A673 (cell line): ENCODE measurements around the gene GUCA1A. TPM values are rescaled to one million over a fixed set of nuclear protein-coding genes. Genes with fewer than 3 reads are reported as not detected.
"Not testable (repeated sequence)": the region's sequence is repeated elsewhere in the genome, so short reads cannot be mapped to it uniquely, and the experiment has no call there.

Experiments used
- BruUV-seq: library from RNA; stranded (reverse); fragments of 400-500 nt; replicated peaks from 2 replicates; lab custom pipeline; 2021; lab: Mats Ljungman, UMichigan
- CTCF ChIA-PET: fragments of 300-600 bp; sonication (Branson Sonifier 250); formaldehyde crosslinking; loops from one replicate; lab custom pipeline; 2022; ENCODE audit warnings: antibody characterized with exemption; lab: Charles Lee
- POLR2A ChIA-PET: fragments of 300-600 bp; sonication (Branson Sonifier 250); formaldehyde crosslinking; loops from one replicate; lab custom pipeline; 2022; ENCODE audit warnings: antibody characterized with exemption; ENCODE audit not compliant: low non-redundant PET; lab: Charles Lee
- DNase-seq: peaks from one replicate; pipeline ENCODE4 v3.0.0-alpha.2; 2015; ENCODE audit warnings: low spot score
- H3K27ac ChIP-seq: fragments of 200-600 bp; sonication (generic); 2 replicates; pipeline ENCODE4 v1.5.1; 2016; ENCODE audit warnings: mixed run types, low read depth, mild to moderate bottlenecking, mixed read lengths, antibody characterized with exemption, low read length; ENCODE audit not compliant: poor library complexity, severe bottlenecking
- H3K27me3 ChIP-seq: fragments of 200-600 bp; sonication (generic); replicated peaks from 2 replicates; pipeline ENCODE4 v1.6.1; 2017; ENCODE audit warnings: mixed run types, low read depth, mild to moderate bottlenecking, mixed read lengths, antibody characterized with exemption, low read length; ENCODE audit not compliant: insufficient read depth, poor library complexity
- H3K36me3 ChIP-seq: fragments of 200-600 bp; sonication (generic); 2 replicates; pipeline ENCODE4 v1.6.1; 2016; ENCODE audit warnings: mixed run types, mild to moderate bottlenecking, mixed read lengths, antibody characterized with exemption, low read length; ENCODE audit not compliant: insufficient read depth, poor library complexity, severe bottlenecking
- H3K4me1 ChIP-seq: fragments of 200-600 bp; sonication (generic); 2 replicates; pipeline ENCODE4 v1.6.1; 2017; ENCODE audit warnings: mixed run types, mild to moderate bottlenecking, mixed read lengths, antibody characterized with exemption, low read length; ENCODE audit not compliant: insufficient read depth, poor library complexity, severe bottlenecking
- H3K4me3 ChIP-seq: fragments of 200-600 bp; sonication (generic); 2 replicates; pipeline ENCODE4 v1.5.1; 2016; ENCODE audit warnings: low read depth, mixed run types, mild to moderate bottlenecking, mixed read lengths, low read length; ENCODE audit not compliant: poor library complexity, severe bottlenecking
- H3K9me3 ChIP-seq: fragments of 200-600 bp; sonication (generic); 2 replicates; pipeline ENCODE4 v1.6.1; 2016; ENCODE audit warnings: mixed run types, low read depth, mild to moderate bottlenecking, mixed read lengths, antibody characterized with exemption, low read length; ENCODE audit not compliant: poor library complexity, severe bottlenecking
- EZH2 ChIP-seq: fragments of 200-600 bp; sonication (generic); IDR thresholded peaks from 2 replicates; pipeline ENCODE4 v1.6.1; 2017; ENCODE audit warnings: borderline replicate concordance, low read depth, mild to moderate bottlenecking, mixed read lengths, antibody characterized with exemption, low read length; ENCODE audit not compliant: poor library complexity, severe bottlenecking
- intact Hi-C: fragments of 100-400 bp; cut with micrococcal nuclease; formaldehyde crosslinking; loops from one replicate; pipeline ENCODE4 v1.10.0; 2022; ENCODE audit not compliant: unreplicated experiment
- total RNA-seq: library from RNA; stranded (reverse); gene quantifications from 2 replicates; pipeline ENCODE4 v1.2.3, GENCODE V29; 2021
- TF ChIP-seq, protein P1 (sequence below): fragments of 300-800, 200-600 bp; sonication (generic); conservative IDR thresholded peaks from 2 replicates; pipeline ENCODE4 v1.5.1; 2017; ENCODE audit warnings: low read depth, mild to moderate bottlenecking, antibody characterized with exemption, low read length, moderate library complexity, mixed read lengths

The GUCA1A gene
- total RNA-seq, 1 experiment from 2014 or later = not detected

GRCh38 chr6:42188406-42188805 is 15.2 kb downstream of the GUCA1A start:
- ChIA-PET POLR2A (no interaction called here), CTCF (no interaction called here)
- no peak for DNase-seq
- Histone ChIP-seq H3K27ac (no peak overlapping the region), H3K27me3 (no peaks in the 10 kb centered on the region), H3K36me3 (no peaks in the 10 kb centered on the region), H3K4me1 (no peaks in the 10 kb centered on the region), H3K9me3 (no peaks in the 10 kb centered on the region), H3K4me3 (no peak overlapping the region)
- no TSS peak for BruUV-seq
- TF ChIP-seq EZH2 = no peak
- TF ChIP-seq, protein P1, sequence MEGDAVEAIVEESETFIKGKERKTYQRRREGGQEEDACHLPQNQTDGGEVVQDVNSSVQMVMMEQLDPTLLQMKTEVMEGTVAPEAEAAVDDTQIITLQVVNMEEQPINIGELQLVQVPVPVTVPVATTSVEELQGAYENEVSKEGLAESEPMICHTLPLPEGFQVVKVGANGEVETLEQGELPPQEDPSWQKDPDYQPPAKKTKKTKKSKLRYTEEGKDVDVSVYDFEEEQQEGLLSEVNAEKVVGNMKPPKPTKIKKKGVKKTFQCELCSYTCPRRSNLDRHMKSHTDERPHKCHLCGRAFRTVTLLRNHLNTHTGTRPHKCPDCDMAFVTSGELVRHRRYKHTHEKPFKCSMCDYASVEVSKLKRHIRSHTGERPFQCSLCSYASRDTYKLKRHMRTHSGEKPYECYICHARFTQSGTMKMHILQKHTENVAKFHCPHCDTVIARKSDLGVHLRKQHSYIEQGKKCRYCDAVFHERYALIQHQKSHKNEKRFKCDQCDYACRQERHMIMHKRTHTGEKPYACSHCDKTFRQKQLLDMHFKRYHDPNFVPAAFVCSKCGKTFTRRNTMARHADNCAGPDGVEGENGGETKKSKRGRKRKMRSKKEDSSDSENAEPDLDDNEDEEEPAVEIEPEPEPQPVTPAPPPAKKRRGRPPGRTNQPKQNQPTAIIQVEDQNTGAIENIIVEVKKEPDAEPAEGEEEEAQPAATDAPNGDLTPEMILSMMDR = no peak
- intact Hi-C loops = no loop called here

DNA sequence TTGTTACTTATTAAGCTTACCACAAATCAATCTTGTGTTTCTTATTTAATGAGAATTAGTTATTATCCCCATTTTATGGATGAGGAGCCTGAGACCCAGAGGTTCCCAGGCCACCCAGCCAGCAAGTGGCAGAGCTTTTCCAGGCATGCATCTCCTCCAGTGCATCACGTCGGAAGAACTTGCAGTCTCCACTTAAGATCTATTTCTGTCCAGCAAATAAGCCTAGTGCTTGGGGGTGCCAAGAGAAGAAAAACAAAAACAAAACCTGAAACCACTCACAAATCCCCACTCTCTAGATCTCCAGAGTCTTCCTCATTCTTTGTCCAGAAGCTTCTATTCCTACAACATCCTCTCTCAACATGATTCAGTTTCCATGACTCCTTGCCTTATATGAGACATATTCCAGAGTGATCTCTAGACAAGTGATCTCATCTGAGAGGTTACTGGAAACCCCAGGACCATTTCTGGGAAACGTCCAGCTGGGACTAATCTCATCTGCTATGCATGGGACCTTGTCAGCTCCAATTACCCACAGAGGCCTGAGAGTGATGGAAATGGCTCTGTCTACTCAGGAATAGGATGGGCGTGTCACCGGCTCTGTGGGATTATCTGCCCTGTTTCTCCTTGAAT is 17.5 kb downstream of the GUCA1A start:
- H3K4me3 ChIP-seq = no peak overlapping the region
- H3K27me3 ChIP-seq = no peaks in the 10 kb centered on the region
- no peak for DNase-seq
- no peaks in the 10 kb centered on the region for H3K4me1 ChIP-seq
- H3K27ac ChIP-seq = no peak overlapping the region
- no peak for TF ChIP-seq EZH2
- TF ChIP-seq, protein P1 = no peak
- no peaks in the 10 kb centered on the region for H3K36me3 ChIP-seq
- ChIA-PET POLR2A (no interaction called here), CTCF (interaction anchor here (0.6 to 0.7 kb wide), 2 partner anchors 24 to 530 kb away, joined by 3 to 4 read pairs; no protein-coding TSS in a partner anchor)
- H3K9me3 ChIP-seq = no peaks in the 10 kb centered on the region
- intact Hi-C loops = no loop called here
- BruUV-seq = no TSS peak

DNA sequence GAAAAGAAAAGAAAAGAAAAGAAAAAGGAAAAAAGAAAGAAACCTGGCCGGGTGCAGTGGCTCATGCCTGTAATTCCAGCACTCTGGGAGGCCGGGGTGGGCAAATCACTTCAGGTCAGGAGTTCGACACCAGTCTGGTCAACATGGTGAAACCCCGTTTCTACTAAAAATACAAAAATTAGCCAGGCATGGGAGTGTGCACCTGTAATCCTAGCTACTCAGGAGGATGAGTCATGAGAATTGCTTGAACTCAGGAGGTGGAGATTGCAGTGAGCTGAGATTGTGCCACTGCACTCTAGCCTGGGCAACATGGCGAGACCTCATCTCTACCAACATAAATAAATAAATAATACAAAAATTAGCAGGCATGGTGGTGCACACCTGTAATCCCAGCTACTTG is 19.2 kb downstream of the GUCA1A start:
- H3K36me3 ChIP-seq, H3K27ac ChIP-seq, H3K4me3 ChIP-seq, POLR2A ChIA-PET, CTCF ChIA-PET, H3K4me1 ChIP-seq, BruUV-seq, H3K27me3 ChIP-seq, intact Hi-C loops, H3K9me3 ChIP-seq, DNase-seq: not testable (repeated sequence)

DNA sequence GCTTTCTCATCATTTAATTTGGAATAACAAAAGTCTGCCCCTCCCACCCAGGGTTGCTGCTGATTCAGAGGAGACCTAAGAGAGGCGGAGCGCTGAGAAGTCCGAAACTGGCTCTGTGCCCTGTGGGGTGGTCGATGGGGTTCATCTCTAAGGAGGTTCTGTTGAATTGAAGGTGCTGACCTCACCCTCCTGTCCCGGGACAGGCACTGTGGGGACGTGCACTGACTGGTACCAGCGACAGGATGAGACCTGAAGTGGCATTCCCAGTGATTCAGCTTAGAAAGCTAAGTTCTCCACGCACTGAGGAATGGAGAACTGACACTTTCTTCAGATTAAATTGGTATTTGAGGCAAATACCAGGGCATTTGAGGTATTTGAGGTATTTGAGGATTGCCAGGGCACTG is 20.3 kb downstream of the GUCA1A start:
- ChIA-PET CTCF (no interaction called here), POLR2A (no interaction called here)
- no TSS peak for BruUV-seq
- Histone ChIP-seq H3K9me3 (no peaks in the 10 kb centered on the region), H3K36me3 (no peaks in the 10 kb centered on the region), H3K27ac (no peak overlapping the region), H3K27me3 (no peaks in the 10 kb centered on the region), H3K4me1 (no peaks in the 10 kb centered on the region), H3K4me3 (no peak overlapping the region)
- no peak for DNase-seq
- intact Hi-C loops = no loop called here
- TF ChIP-seq, protein P1 = no peak
- no peak for TF ChIP-seq EZH2
